GM18873 (cell line): Measurements from ENCODE around the gene ENKUR.
"Not testable (repeated sequence)": the region's sequence is repeated elsewhere in the genome, so short reads cannot be mapped to it uniquely, and the experiment has no call there.

Source experiments
- ATAC-seq: cut with Tn5 transposase; IDR thresholded peaks from one replicate; pipeline ENCODE4 v1.9.1; 2021; ENCODE audit warnings: mild to moderate bottlenecking, moderate library complexity, moderate number of reproducible peaks; ENCODE audit not compliant: unreplicated experiment, low FRiP score

ENKUR gene

DNA sequence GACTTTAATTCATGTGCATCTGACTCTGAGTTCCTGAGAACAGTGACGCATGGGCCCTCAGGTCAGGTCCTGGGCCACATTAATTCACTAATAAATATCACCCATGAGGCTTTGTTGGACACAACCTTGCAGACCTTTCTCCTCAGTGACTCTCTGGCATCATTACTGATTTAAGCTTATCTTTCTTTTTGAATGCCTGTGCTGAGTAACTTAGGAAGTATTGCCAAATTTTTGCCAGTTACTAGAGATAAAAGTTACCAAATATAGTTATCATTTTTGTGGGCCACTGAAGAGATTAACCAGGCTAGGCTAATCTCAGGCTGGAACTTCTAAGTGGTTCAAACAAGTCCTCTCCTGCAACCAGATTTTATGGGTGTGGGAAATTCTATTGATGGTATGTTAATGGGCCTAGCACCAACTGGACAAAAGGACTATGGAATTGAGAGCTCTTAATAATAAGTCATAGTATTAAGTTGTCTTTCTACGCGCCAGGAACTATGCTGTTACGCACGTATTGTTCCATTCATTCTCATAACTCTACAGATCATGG is 34.7 kb downstream of the ENKUR start:
- ATAC-seq: no peak

DNA sequence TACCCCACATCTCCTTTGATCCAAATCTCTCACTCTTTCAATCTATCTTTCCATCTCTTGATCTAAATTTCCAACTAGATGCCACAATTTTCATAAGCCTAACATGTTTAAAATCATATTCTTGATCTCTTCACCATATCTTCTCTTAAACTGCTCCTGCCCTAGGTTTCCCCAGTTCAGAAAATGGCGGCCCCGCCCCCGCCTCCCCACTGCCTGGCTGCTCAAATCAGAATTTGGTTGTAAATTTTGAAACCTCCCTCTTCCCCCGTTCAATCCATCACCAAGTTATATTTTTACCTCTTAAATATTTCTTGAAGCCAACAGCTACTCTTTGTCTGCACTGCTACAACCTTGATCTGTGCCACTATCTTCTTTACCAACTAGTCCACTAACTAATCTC is 36.3 kb downstream of the ENKUR start:
- no peak for ATAC-seq

GRCh38 chr10:24974976-24975375 is 41.0 kb downstream of the ENKUR start:
- ATAC-seq: no peak

GRCh38 chr10:24973163-24973562 is 42.8 kb downstream of the ENKUR start:
- ATAC-seq: no peak

DNA sequence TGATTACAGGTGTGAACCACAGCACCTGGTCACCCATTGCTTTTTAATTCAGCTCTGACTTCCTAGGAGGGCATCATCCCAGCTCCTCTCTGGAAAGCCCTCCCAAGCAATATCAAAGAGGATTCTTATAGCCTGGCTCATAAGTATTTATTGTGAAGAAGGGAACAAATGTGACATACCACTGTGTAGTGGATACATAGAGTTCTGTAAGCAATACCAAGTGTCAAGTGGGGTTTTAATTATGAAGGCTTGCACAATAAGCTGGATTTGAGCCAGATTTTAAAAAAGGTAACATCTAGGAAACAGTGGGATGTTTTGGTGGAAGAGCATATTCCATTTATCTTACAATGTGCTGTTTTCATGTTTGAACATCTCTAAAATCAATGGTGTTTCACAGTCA is 44.6 kb downstream of the ENKUR start:
- no peak for ATAC-seq

DNA sequence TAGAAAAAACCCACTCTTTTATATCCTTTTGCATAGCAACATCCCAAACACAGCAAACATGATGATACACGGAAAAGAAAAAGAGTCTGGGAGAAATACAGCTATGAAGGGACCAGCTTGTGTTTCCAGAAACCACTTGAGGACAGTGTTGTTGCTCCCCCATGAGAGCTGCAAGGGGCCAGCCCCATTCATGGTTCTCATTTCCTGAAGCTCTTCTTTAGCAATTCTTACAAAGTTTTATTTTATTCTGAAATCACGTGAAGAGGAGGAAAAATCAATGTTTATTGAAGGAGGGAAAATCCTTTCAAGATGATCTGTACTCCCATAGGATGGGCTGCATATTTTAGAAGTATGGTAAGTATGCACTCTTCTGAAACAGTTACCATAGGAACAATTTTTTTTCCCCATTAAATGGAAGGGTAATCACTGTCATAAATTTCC is 46.1 kb downstream of the ENKUR start:
- ATAC-seq: no peak

- not testable (repeated sequence) for ATAC-seq
Measured at GRCh38 chr10:24968951-24969350, 47.0 kb downstream of the ENKUR start.

- ATAC-seq: no peak
Measured at GRCh38 chr10:24968349-24968748, 47.6 kb downstream of the ENKUR start.

DNA sequence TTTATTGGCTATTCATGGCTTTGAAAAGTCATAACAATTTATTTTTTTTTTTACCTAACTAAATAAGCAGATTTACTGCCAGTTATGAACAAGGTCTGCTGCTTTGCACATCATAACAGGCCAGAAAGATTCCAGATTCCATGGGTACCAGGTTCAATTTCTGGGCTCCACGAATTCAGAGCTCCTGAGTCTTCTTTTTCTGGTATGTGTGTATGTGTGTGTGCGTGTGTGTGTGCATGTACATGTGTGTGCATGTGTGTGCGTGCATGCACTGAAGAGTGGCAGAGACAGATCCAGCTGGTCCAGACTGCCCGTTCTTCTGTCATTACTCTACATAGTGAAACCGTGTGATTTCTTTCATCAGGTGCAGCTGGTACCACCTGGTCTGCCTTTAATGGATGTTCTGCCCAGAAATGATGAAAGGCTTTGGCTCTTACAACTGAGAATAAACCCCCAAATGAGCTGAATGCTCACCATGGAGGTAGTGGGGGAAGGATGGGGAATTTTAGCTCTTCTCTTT is 48.9 kb downstream of the ENKUR start:
- ATAC-seq: no peak

DNA sequence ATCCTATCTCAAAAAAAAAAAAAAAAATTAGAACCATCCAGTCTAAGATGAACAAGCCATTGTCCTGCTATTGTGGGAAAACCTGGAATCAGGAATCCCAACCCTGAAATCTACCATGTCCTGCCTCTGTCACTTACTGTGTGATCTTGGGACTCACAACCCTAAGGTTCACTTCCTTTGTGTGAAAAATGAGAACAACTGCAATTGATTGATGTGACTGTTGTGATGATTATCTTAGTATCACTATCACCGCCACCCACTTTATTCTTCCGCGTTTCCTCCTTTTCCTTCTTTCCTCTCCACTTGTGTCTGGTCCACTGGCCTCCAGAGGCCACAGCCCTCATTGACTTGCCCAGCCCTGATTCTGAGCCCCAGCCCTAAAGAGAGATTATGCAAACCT is 50.9 kb downstream of the ENKUR start:
- ATAC-seq: no peak

DNA sequence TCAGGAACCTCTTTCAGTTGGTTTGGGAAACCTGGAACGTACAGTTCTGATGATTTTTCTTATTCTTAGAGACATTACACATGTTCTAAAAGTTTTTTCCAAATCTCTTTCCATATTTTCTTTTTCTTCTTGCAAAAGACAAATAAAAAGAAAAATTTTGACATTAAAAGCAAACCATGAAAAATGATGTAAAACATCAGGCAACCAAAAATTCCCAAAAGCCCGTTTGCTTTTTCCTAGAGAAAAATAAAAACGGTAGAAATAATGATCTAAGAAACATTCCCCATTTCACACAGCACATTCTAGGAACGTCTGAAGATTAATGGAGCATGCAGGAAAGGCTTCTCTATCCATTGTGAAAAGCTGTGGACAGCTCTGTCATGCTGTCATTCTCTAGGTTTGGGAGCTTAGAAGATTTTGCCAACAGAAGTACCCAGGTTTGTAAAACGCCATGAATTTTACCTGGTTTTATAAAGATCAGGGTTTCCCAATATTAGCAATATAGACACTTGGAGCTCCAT is 52.4 kb downstream of the ENKUR start:
- ATAC-seq: no peak

DNA sequence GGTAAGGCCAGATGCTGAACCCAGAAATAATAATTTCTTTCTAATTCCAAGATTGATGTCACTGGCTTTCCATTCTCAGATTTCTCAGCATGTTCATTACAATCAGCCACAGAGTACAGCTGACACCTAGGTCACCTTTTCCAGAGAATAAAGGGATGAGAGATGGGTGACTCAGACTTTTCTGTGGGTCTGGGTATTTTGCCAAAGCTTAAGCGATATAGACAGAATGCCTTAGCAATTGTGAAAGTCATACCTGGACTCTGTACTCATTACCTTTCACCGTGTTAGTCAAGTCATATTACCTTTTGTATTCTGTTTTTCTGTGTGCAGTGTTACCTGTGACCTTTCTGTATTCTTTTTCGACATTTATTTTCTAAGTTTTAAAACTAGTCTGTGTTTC is 53.0 kb downstream of the ENKUR start:
- no peak for ATAC-seq

GRCh38 chr10:24961582-24961981 is 54.4 kb downstream of the ENKUR start:
- no peak for ATAC-seq

GRCh38 chr10:24959382-24959730 is 56.6 kb downstream of the ENKUR start:
- ATAC-seq: no peak

- no peak for ATAC-seq
Measured at GRCh38 chr10:24958721-24959381, 57.1 kb downstream of the ENKUR start.

DNA sequence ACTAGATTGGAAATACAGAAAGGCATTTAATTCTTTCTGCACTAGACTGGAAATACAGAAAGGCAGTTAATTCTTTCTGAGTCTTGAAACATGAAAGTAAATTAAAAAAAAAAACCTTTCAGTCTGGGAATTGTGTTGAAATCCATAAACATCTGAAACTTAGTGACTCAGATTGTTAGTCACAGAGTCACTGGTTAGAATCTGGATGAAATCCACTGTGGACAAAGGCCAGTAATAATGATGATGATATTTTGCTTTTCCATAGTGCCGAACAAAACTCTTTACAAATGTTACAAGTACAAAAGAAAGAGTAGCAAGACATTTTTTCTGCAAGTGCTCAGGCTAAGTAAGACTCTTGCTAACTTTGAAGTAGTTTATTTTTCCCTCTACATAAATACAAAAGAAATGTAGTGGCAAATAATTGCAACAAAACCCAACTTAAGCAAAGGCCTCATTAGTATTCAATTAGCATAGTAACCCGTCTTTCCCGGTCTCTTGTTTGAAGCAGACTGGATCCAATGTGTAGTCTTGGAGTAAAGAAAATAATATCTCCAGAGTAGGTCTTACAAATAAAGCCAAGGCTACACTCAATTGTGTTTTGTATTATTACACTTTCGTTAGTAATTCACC is 57.8 kb downstream of the ENKUR start:
- ATAC-seq: no peak

DNA sequence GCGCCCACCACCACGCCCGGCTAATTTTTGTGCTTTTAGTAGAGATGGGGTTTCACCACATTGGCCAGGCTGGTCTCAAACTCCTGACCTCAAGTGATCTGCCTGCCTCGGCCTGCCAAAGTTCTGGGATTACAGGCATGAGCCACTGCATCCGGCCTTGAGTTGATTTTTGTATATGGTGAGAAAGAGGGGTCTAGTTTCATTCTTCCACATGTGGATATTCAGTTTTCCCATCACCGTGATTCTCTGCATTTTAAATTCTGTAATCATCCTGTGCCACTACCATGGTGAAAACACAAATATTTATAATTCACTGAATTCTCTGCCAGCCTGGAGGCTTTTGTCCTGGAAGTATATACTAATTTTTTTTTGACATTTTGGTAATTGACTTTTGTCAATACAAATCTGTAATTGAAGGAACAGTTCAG is 58.3 kb downstream of the ENKUR start:
- not testable (repeated sequence) for ATAC-seq

GRCh38 chr10:24953675-24954074 is 62.3 kb downstream of the ENKUR start:
- no peak for ATAC-seq

- ATAC-seq: no peak
Measured at GRCh38 chr10:24952707-24953645, 63.0 kb downstream of the ENKUR start.

GRCh38 chr10:24952143-24952706 is 63.7 kb downstream of the ENKUR start, which contains the start of gene PRTFDC1:
PRTFDC1 (minus strand) TSS chr10:24952606; CDS start chr10:24952575, 31 bp downstream.
- no peak for ATAC-seq
